Neural cell (in vitro differentiated cells): Measurements from ENCODE around the gene CD40. TPM values are rescaled to one million over a fixed set of nuclear protein-coding genes. Genes with fewer than 3 reads are reported as not detected.

ENCODE experiments used
- polyA plus RNA-seq: library from polyadenylated mRNA; depleted of rRNA; stranded (reverse); fragments of >200 nt; gene quantifications from 2 replicates; pipeline ENCODE4 v1.2.3, GENCODE V29; 2014

Gene CD40
- polyA plus RNA-seq, 1 donor from 2014 or later = not detected

Other genes starting within 250 kb of the CD40 start
- 3.3 and 5.5 TPM in 2 replicates for gene ZSWIM1, start 237.1 kb upstream of the CD40 start, polyA plus RNA-seq
- 1.2 and 5.1 TPM in 2 replicates for gene SPATA25, start 230.7 kb upstream of the CD40 start, polyA plus RNA-seq
- 5.0 and 6.3 TPM in 2 replicates for gene NEURL2, start 227.1 kb upstream of the CD40 start, polyA plus RNA-seq
- 25.7 and 49.7 TPM in 2 replicates for gene CTSA, start 227.0 kb upstream of the CD40 start, polyA plus RNA-seq
- gene PLTP, start 206.2 kb upstream of the CD40 start, polyA plus RNA-seq = 5.3 and 7.0 TPM in 2 replicates
- 21.5 and 28.3 TPM in 2 replicates for gene PCIF1, start 183.6 kb upstream of the CD40 start, polyA plus RNA-seq
- 12.8 and 18.9 TPM in 2 replicates for gene ZNF335, start 146.1 kb upstream of the CD40 start, polyA plus RNA-seq
- gene MMP9, start 109.4 kb upstream of the CD40 start, polyA plus RNA-seq = not detected in 2 replicates
- 53.1 and 74.4 TPM in 2 replicates for gene SLC12A5, start 89.1 kb upstream of the CD40 start, polyA plus RNA-seq
- gene NCOA5, start 28.4 kb upstream of the CD40 start, polyA plus RNA-seq = 23.0 and 29.9 TPM in 2 replicates
- 2.1 and 2.5 TPM in 2 replicates for gene CDH22, start 190.2 kb downstream of the CD40 start, polyA plus RNA-seq